Spleen (tissue), 7 donors: Measurements from ENCODE around the gene ZNF385B.

Experiments used
- POLR2AphosphoS5 ChIP-seq, 3 donors: sonication (generic); formaldehyde crosslinking; IDR thresholded peaks; one replicate each; pipeline ENCODE4 v1.5.1; 2017; ENCODE audit warnings: antibody characterized with exemption in 3 of 3
- TF ChIP-seq, protein P1 (sequence below), 11 experiments: fragments of 200-600 bp in 7 of 11; fragments of 450-650 bp in 4 of 11; sonication (generic) in 4 of 11; IDR thresholded peaks in 8 of 11; conservative IDR thresholded peaks in 3 of 11; 1 replicate in 7 of 11; 2 replicates in 4 of 11; pipeline versions ENCODE4 v1.4.0 to v1.8.0; 2016 to 2021; ENCODE audit warnings: antibody characterized with exemption in 11 of 11, inconsistent platforms in 4 of 11, mild to moderate bottlenecking in 1 of 11
- donor health status: DM: no; HTN: no; CAD: no; lungs with moderate emphysema.
- donor health status: DM: no; HTN: no; CAD: no.
- donor health status: DM: no; HTN: no; CAD: no.

DNA sequence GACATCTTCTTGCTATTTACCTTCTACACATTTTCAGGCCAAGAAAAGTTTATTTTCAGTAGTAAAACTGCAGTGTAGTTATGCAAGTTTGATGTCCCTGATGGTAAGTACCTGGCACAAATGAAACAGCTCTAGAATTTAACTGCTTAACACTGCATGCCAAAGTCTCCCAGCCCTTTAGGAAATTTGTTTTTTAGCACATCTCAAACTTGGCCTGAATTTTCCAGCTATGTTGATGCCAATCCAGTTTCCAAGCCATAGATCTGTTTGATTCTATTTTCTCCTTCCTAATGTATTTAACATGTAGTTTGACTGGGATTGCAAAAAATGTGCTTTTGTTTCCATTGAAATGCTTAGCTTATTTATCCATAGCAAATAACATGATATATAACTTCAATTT lies 29.3 kb upstream of the ZNF385B start:
- TF ChIP-seq, protein P1, sequence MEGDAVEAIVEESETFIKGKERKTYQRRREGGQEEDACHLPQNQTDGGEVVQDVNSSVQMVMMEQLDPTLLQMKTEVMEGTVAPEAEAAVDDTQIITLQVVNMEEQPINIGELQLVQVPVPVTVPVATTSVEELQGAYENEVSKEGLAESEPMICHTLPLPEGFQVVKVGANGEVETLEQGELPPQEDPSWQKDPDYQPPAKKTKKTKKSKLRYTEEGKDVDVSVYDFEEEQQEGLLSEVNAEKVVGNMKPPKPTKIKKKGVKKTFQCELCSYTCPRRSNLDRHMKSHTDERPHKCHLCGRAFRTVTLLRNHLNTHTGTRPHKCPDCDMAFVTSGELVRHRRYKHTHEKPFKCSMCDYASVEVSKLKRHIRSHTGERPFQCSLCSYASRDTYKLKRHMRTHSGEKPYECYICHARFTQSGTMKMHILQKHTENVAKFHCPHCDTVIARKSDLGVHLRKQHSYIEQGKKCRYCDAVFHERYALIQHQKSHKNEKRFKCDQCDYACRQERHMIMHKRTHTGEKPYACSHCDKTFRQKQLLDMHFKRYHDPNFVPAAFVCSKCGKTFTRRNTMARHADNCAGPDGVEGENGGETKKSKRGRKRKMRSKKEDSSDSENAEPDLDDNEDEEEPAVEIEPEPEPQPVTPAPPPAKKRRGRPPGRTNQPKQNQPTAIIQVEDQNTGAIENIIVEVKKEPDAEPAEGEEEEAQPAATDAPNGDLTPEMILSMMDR (IDR thresholded peaks at IDR 0.05 in 8 of 11, conservative IDR thresholded peaks at IDR 0.05 in 3 of 11): no peak
- TF ChIP-seq POLR2AphosphoS5 (IDR thresholded peaks at IDR 0.05): no peak
